Body of pancreas (tissue), 4 donors: Measurements from ENCODE around the gene GRIA3. TPM values are rescaled to one million over a fixed set of nuclear protein-coding genes. Genes with fewer than 3 reads are reported as not detected.

Source experiments
- ATAC-seq: fragments of 150-250 bp; one replicate; pipeline ENCODE4 v1.9.1; 2016
- DNase-seq, 4 donors: peaks; one replicate each; pipeline ENCODE4 v3.0.0-alpha.2; 2019
- H3K27ac ChIP-seq, 4 donors: fragments of 200-600 bp; sonication (generic); 1 replicate in 3 of 4; 2 replicates in 1 of 4; pipeline versions ENCODE4 v1.5.1 to v1.6.1; 2016 to 2019; ENCODE audit warnings: mild to moderate bottlenecking in 1 of 4, mixed read lengths in 1 of 4, moderate library complexity in 1 of 4
- H3K27me3 ChIP-seq, 2 donors: fragments of 200-600 bp; sonication (generic); one replicate each; pipeline ENCODE4 v1.6.0; 2016; ENCODE audit warnings: mild to moderate bottlenecking in 1 of 2
- H3K36me3 ChIP-seq, 2 donors: fragments of 200-600 bp; sonication (generic); replicated peaks in 1 of 2; 2 replicates each; pipeline ENCODE4 v1.5.1; 2016; ENCODE audit warnings: low read depth in 2 of 2; ENCODE audit not compliant: insufficient read depth in 1 of 2
- H3K4me1 ChIP-seq: fragments of 200-600 bp; sonication (generic); one replicate; pipeline ENCODE4 v1.6.0; 2016
- H3K4me3 ChIP-seq, 2 donors: fragments of 200-600 bp; sonication (generic); 1 replicate in 1 of 2; 2 replicates in 1 of 2; pipeline ENCODE4 v1.5.1; 2016 to 2019
- H3K9me3 ChIP-seq, 3 donors: fragments of 200-600 bp; sonication (generic); 1 replicate in 2 of 3; 2 replicates in 1 of 3; pipeline ENCODE4 v1.5.1; 2016
- CTCF ChIP-seq, 7 experiments: fragments of 450-650 bp in 4 of 7; fragments of 200-600 bp in 3 of 7; sonication (generic) in 3 of 7; IDR thresholded peaks; one replicate each; pipeline ENCODE4 v1.5.1; 2016 to 2019; ENCODE audit warnings: antibody characterized with exemption in 7 of 7
- POLR2A ChIP-seq, 3 donors: fragments of 450-650 bp; IDR thresholded peaks; one replicate each; pipeline ENCODE4 v1.6.1; 2016; ENCODE audit warnings: antibody characterized with exemption in 3 of 3, mild to moderate bottlenecking in 2 of 3
- WGBS, 2 donors: methylation state at CpG; one replicate each; pipeline ENCODE4 v1.1.5; 2017; 5-methylcytosine and 5-hydroxymethylcytosine counted together
- intact Hi-C: fragments of 100-400 bp; cut with DNase I; formaldehyde crosslinking; loops from one replicate; pipeline ENCODE4 v1.15.1; 2023
- total RNA-seq, 2 donors: library from RNA; depleted of rRNA; stranded (reverse); fragments of >200 nt; gene quantifications; one replicate each; pipeline ENCODE4 v1.1.0, GENCODE V29; 2016

GRIA3 gene
- total RNA-seq, 2 donors from 2014 or later, result 0.52 to 0.99 TPM

GRCh38 chrX:123189338-123189737 is 5.3 kb downstream of the GRIA3 start:
- Histone ChIP-seq H3K4me3 (no peak overlapping the region), H3K9me3 (no peaks in the 10 kb centered on the region), H3K36me3 (no peaks in the 10 kb centered on the region), H3K27ac (no peak overlapping the region), H3K27me3 (no peaks in the 10 kb centered on the region), H3K4me1 (peaks cover 9% of the 10 kb centered on the region)
- whole genome bisulfite sequencing, 2 donors, result 84 to 89% methylated on average over 8 of the region's 8 CpGs
- ATAC-seq (no peak), DNase-seq (no peak)
- TF ChIP-seq CTCF (IDR thresholded peaks at IDR 0.05), result no peak
- TF ChIP-seq POLR2A (IDR thresholded peaks at IDR 0.05), result no peak
- intact Hi-C loops, result no loop called here

- Histone ChIP-seq H3K4me3 (no peak overlapping the region), H3K4me1 (peaks cover 1% of the 10 kb centered on the region), H3K36me3 (no peaks in the 10 kb centered on the region), H3K27me3 (no peaks in the 10 kb centered on the region), H3K9me3 (no peaks in the 10 kb centered on the region), H3K27ac (no peak overlapping the region)
- 78 to 83% methylated on average over 6 of the region's 6 CpGs for WGBS, 2 donors
- TF ChIP-seq POLR2A (IDR thresholded peaks at IDR 0.05) (no peak), CTCF (IDR thresholded peaks at IDR 0.05) (no peak)
- DNase-seq (no peak), ATAC-seq (no peak)
- intact Hi-C loops, result no loop called here
These were observed 6.0 kb downstream of the GRIA3 start for GRCh38 chrX:123190096-123190495.

GRCh38 chrX:123193101-123193500 is 9.0 kb downstream of the GRIA3 start:
- 52 to 62% methylated on average over 4 of the region's 4 CpGs for WGBS, 2 donors
- intact Hi-C loops, result no loop called here
- H3K27me3 ChIP-seq, result no peaks in the 10 kb centered on the region
- ATAC-seq (no peak), DNase-seq (no peak)
- H3K4me1 ChIP-seq, result no peaks in the 10 kb centered on the region
- no peak overlapping the region for H3K4me3 ChIP-seq
- no peaks in the 10 kb centered on the region for H3K36me3 ChIP-seq
- TF ChIP-seq CTCF (IDR thresholded peaks at IDR 0.05) (no peak), POLR2A (IDR thresholded peaks at IDR 0.05) (no peak)
- H3K9me3 ChIP-seq, result no peaks in the 10 kb centered on the region
- H3K27ac ChIP-seq, result no peak overlapping the region

GRCh38 chrX:123199338-123199737 is 15.3 kb downstream of the GRIA3 start:
- Histone ChIP-seq H3K4me1 (no peaks in the 10 kb centered on the region), H3K4me3 (no peak overlapping the region), H3K36me3 (no peaks in the 10 kb centered on the region), H3K9me3 (no peaks in the 10 kb centered on the region), H3K27me3 (no peaks in the 10 kb centered on the region), H3K27ac (no peak overlapping the region)
- TF ChIP-seq CTCF (IDR thresholded peaks at IDR 0.05), result no peak
- no peak for TF ChIP-seq POLR2A (IDR thresholded peaks at IDR 0.05)
- no peak for DNase-seq
- intact Hi-C loops, result no loop called here
- 93 to 100% methylated on average over 1 of the region's 1 CpG for WGBS, 2 donors
- ATAC-seq, result no peak

DNA sequence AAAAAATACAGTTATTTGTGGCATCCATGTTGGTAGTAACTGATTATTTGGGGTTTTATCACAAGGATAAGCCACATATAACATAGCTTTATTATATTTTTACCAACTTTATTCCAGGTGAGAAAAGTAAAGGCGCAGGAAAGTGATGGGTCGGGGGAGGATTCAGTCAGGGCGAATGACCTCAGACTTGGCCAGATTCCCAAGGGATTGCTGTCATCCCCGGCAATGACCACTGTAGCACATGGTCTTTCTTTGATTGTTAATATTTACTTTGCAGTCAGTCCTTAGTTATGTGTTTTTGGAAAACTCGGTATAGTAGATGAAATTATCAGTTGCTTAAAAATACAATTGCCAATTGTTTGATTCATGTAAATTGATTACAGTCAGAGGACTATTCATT is 17.6 kb downstream of the GRIA3 start:
- no peak overlapping the region for H3K27ac ChIP-seq
- WGBS, 2 donors, result 46 to 51% methylated on average over 5 of the region's 5 CpGs
- intact Hi-C loops, result no loop called here
- no peak for ATAC-seq
- H3K27me3 ChIP-seq, result no peaks in the 10 kb centered on the region
- no peak for TF ChIP-seq CTCF (IDR thresholded peaks at IDR 0.05)
- no peak for TF ChIP-seq POLR2A (IDR thresholded peaks at IDR 0.05)
- no peak for DNase-seq
- H3K9me3 ChIP-seq, result no peaks in the 10 kb centered on the region
- H3K4me1 ChIP-seq, result no peaks in the 10 kb centered on the region
- no peak overlapping the region for H3K4me3 ChIP-seq
- H3K36me3 ChIP-seq, result no peaks in the 10 kb centered on the region
